ENCODE data around the gene THNSL1. TPM values are rescaled to one million over a fixed set of nuclear protein-coding genes. Genes with fewer than 3 reads are reported as not detected.

The THNSL1 gene
- total and polyA plus RNA-seq, 9 of the 15 experiments (the other 6 are each of a cell fraction or from before 2014, with no cell fraction given), result 4.5 to 8.6 (median 6.3) TPM

DNA sequence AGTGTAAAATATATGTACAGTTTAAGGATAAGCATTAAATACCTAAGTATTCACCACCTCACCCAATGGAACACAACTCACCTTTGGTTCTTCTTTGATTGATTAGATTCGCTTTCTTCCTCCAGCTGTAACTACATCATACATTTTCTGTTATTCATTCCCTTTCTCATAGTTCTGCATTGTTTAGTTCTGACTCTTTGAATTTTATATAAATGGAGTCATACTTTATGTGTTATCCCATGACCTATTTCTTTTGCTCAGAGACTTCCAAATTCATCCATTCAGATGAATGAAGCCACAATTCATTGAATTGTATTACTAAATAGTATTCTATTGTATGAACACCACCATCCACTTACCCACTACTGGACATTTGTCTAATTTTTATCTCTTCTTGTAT is 12.3 kb downstream of the THNSL1 start:
- 88% methylated on average over 1 of the region's 1 CpG for WGBS (ENCODE audit: insufficient coverage, low coverage, missing lambda C conversion rate)
- Histone ChIP-seq H3K9me3 (replicated peaks; ENCODE audit: control insufficient read depth, insufficient read depth, low read depth, low read length) (no peaks in the 10 kb centered on the region), H3K9me1 (ENCODE audit: control insufficient read depth, insufficient read depth, low read length) (no peaks in the 10 kb centered on the region), H3K4me1 (replicated peaks in 1 of 2; ENCODE audit: control insufficient read depth in 2 of 2, insufficient read depth in 2 of 2, low read length in 2 of 2) (no peaks in the 10 kb centered on the region), H3K27me3 (ENCODE audit: control insufficient read depth in 2 of 2, insufficient read depth in 2 of 2, low read length in 2 of 2) (no peaks in the 10 kb centered on the region), H4K20me1 (replicated peaks; ENCODE audit: control insufficient read depth, insufficient read depth, low read length) (no peaks in the 10 kb centered on the region), H3K27ac (ENCODE audit: extremely low read depth, low read depth, low read length) (no peak overlapping the region), H2AFZ (ENCODE audit: low read depth, low read length) (no peak overlapping the region), H3K79me2 (ENCODE audit: control insufficient read depth, insufficient read depth, low read length) (no peaks in the 10 kb centered on the region), H3K36me3 (ENCODE audit: control insufficient read depth, insufficient read depth, low read length) (no peaks in the 10 kb centered on the region), H3K4me3 (no peak overlapping the region), H3K9ac (ENCODE audit: insufficient read depth in 1 of 2, low read depth in 2 of 2, low read length in 2 of 2) (no peak overlapping the region), H3K4me2 (ENCODE audit: insufficient read depth, low read length) (no peak overlapping the region)
- in situ Hi-C loops (cut with MboI) (no loop called here), intact Hi-C loops (cut with micrococcal nuclease) (loop anchor here (5.0 kb wide), 1 partner anchor 199 kb away; no protein-coding TSS in a partner anchor)
- POLR2A ChIA-PET, result no interaction called here
- BruUV-seq (replicated peaks), result no TSS peak
- TF ChIP-seq ZNF23 (CRISPR knock-in tag; IDR thresholded peaks at IDR 0.05) (no peak), ZNF197 (CRISPR knock-in tag; IDR thresholded peaks at IDR 0.05; ENCODE audit: low read depth) (no peak), TARDBP (IDR thresholded peaks at IDR 0.05) (no peak), NCOA6 (IDR thresholded peaks at IDR 0.05) (no peak)
- TF ChIP-seq, protein P1, sequence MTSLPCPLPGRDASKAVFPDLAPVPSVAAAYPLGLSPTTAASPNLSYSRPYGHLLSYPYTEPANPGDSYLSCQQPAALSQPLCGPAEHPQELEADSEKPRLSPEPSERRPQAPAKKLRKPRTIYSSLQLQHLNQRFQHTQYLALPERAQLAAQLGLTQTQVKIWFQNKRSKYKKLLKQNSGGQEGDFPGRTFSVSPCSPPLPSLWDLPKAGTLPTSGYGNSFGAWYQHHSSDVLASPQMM (CRISPR knock-in tag; IDR thresholded peaks at IDR 0.05), result no peak
- no peak for DNase-seq (ENCODE audit: extremely low read depth in 1 of 4, low spot score in 3 of 4)
- FAIRE-seq, result no peak
- ATAC-seq, result no peak
- CTCF ChIA-PET (ENCODE audit: low intra/inter-chr PET ratio), result no interaction called here

DNA sequence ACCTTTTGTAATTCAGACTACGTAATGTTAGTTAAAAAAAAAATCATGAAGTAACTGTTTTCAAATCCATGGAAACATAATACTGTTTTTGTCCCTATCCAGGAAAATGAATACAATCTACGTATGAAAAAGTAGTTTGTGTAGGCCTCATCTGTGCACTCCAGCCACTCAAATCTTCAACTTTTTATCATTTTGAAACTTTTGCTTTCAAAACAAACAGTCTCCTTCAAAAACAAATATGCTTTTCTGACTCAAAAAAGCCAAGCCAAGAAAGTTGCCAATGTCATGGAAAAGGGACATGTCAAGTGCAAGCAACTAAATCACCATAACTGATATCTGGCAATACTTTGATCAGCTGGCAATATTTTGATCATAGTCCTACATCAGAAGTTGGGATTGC is 13.1 kb downstream of the THNSL1 start:
- Histone ChIP-seq H2AFZ (ENCODE audit: low read depth, low read length) (no peak overlapping the region), H3K9me1 (ENCODE audit: control insufficient read depth, insufficient read depth, low read length) (no peaks in the 10 kb centered on the region), H3K4me3 (no peak overlapping the region), H3K79me2 (ENCODE audit: control insufficient read depth, insufficient read depth, low read length) (no peaks in the 10 kb centered on the region), H3K27ac (ENCODE audit: extremely low read depth, low read depth, low read length) (no peak overlapping the region), H3K4me2 (ENCODE audit: insufficient read depth, low read length) (no peak overlapping the region), H4K20me1 (replicated peaks; ENCODE audit: control insufficient read depth, insufficient read depth, low read length) (no peaks in the 10 kb centered on the region), H3K9me3 (replicated peaks; ENCODE audit: control insufficient read depth, insufficient read depth, low read depth, low read length) (no peaks in the 10 kb centered on the region), H3K4me1 (replicated peaks in 1 of 2; ENCODE audit: control insufficient read depth in 2 of 2, insufficient read depth in 2 of 2, low read length in 2 of 2) (no peaks in the 10 kb centered on the region), H3K27me3 (ENCODE audit: control insufficient read depth in 2 of 2, insufficient read depth in 2 of 2, low read length in 2 of 2) (no peaks in the 10 kb centered on the region), H3K36me3 (ENCODE audit: control insufficient read depth, insufficient read depth, low read length) (no peaks in the 10 kb centered on the region), H3K9ac (ENCODE audit: insufficient read depth in 1 of 2, low read depth in 2 of 2, low read length in 2 of 2) (no peak overlapping the region)
- WGBS (ENCODE audit: insufficient coverage, low coverage, missing lambda C conversion rate), result 78% methylated on average over 2 of the region's 2 CpGs
- no peak for DNase-seq (ENCODE audit: extremely low read depth in 1 of 4, low spot score in 3 of 4)
- ChIA-PET POLR2A (no interaction called here), CTCF (ENCODE audit: low intra/inter-chr PET ratio) (no interaction called here)
- in situ Hi-C loops (cut with MboI), result no loop called here
- intact Hi-C loops (cut with micrococcal nuclease), result loop anchor here (5.0 kb wide), 1 partner anchor 198 kb away; no protein-coding TSS in a partner anchor
- no peak for ATAC-seq
- no TSS peak for BruUV-seq (replicated peaks)
- no peak for FAIRE-seq
- TF ChIP-seq NFIX (CRISPR knock-in tag; IDR thresholded peaks at IDR 0.05; ENCODE audit: low read depth) (no peak), JUND (IDR thresholded peaks at IDR 0.05; ENCODE audit: borderline replicate concordance, low read depth, low read length) (no peak), JUND (tag; IDR thresholded peaks at IDR 0.05; ENCODE audit: borderline replicate concordance, low read depth, low read length) (no peak), ZFP36 (IDR thresholded peaks at IDR 0.05; ENCODE audit: low read depth, low read length, partially characterized antibody) (no peak), MEF2D (tag; conservative IDR thresholded peaks at IDR 0.05; ENCODE audit: low read depth) (no peak), CBX8 (IDR thresholded peaks at IDR 0.05; ENCODE audit: borderline replicate concordance, extremely low read depth, low read depth, low read length, poor library complexity, severe bottlenecking) (no peak), ZNF77 (CRISPR knock-in tag; IDR thresholded peaks at IDR 0.05) (no peak), ZNF75A (CRISPR knock-in tag; IDR thresholded peaks at IDR 0.05) (no peak), BRD4 (IDR thresholded peaks at IDR 0.05) (no peak)
- TF ChIP-seq, protein P2, sequence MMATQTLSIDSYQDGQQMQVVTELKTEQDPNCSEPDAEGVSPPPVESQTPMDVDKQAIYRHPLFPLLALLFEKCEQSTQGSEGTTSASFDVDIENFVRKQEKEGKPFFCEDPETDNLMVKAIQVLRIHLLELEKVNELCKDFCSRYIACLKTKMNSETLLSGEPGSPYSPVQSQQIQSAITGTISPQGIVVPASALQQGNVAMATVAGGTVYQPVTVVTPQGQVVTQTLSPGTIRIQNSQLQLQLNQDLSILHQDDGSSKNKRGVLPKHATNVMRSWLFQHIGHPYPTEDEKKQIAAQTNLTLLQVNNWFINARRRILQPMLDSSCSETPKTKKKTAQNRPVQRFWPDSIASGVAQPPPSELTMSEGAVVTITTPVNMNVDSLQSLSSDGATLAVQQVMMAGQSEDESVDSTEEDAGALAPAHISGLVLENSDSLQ (IDR thresholded peaks at IDR 0.05), result no peak
- TF ChIP-seq, protein P3, sequence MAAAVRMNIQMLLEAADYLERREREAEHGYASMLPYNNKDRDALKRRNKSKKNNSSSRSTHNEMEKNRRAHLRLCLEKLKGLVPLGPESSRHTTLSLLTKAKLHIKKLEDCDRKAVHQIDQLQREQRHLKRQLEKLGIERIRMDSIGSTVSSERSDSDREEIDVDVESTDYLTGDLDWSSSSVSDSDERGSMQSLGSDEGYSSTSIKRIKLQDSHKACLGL (CRISPR knock-in tag; IDR thresholded peaks at IDR 0.05; ENCODE audit: borderline replicate concordance, poor library complexity, severe bottlenecking), result no peak
